HCT116 (cell line): ENCODE results near the gene GALR2. TPM values are rescaled to one million over a fixed set of nuclear protein-coding genes. Genes with fewer than 3 reads are reported as not detected.

Experiments
- ATAC-seq: fragments of 200-7000 bp; cut with Tn5 transposase; 2 replicates; pipeline ENCODE4 v1.9.1; 2020; ENCODE audit warnings: mild to moderate bottlenecking, moderate library complexity
- BruUV-seq: library from RNA; stranded (reverse); fragments of 400-500 nt; replicated peaks from 2 replicates; lab custom pipeline; 2021; lab: Mats Ljungman, UMichigan
- CTCF ChIA-PET: fragments of 300-600 bp; sonication (Branson Sonifier 250); formaldehyde crosslinking; loops from one replicate; lab custom pipeline; 2021; ENCODE audit warnings: antibody characterized with exemption; lab: Charles Lee
- POLR2A ChIA-PET: fragments of 300-600, 350-600 bp; sonication (Branson Sonifier 250); formaldehyde crosslinking; loops from one replicate; lab custom pipeline; 2021; ENCODE audit warnings: antibody characterized with exemption; lab: Charles Lee
- RAD21 ChIA-PET, 2 experiments: fragments of 300-600 bp; sonication (Branson Sonifier 250); formaldehyde crosslinking; loops; one replicate each; lab custom pipeline; 2023; ENCODE audit warnings: low total read pairs in 2 of 2; ENCODE audit not compliant: uncharacterized antibody in 2 of 2, unreplicated experiment in 2 of 2, low non-redundant PET in 1 of 2; lab: Charles Lee
- DNase-seq: peaks from one replicate; pipeline ENCODE4 v3.0.0-alpha.2; 2010; ENCODE audit warnings: low read depth, low spot score
- H2AFZ ChIP-seq: fragments of 200-600 bp; shearing (Covaris generic), sonication (generic); 2 replicates; pipeline ENCODE4 v1.6.1; 2017; ENCODE audit warnings: low read depth, mixed run types, mixed read lengths, antibody characterized with exemption, low read length; ENCODE audit not compliant: poor library complexity, severe bottlenecking
- H3K27ac ChIP-seq: 2 replicates; pipeline ENCODE4 v1.5.1; 2012; ENCODE audit warnings: low read depth, low read length
- H3K27me3 ChIP-seq: fragments of 200-600 bp; sonication (generic); 2 replicates; pipeline ENCODE4 v1.6.1; 2016; ENCODE audit warnings: mixed run types, low read length, mixed read lengths; ENCODE audit not compliant: insufficient read depth
- H3K36me3 ChIP-seq, 2 experiments: fragments of 200-500 bp in 1 of 2; fragments of 200-600 bp in 1 of 2; sonication (Bioruptor generic) in 1 of 2; sonication (generic) in 1 of 2; 2 replicates each; pipeline versions ENCODE4 v1.5.1 to v1.6.1; 2014 to 2016; ENCODE audit warnings: low read length in 2 of 2, inconsistent platforms in 1 of 2, mixed read lengths in 1 of 2, mixed run types in 1 of 2; ENCODE audit not compliant: insufficient read depth in 2 of 2, control insufficient read depth in 1 of 2
- H3K4me1 ChIP-seq, 2 experiments: fragments of 200-600 bp in 1 of 2; sonication (generic) in 1 of 2; 2 replicates each; pipeline versions ENCODE4 v1.5.1 to v1.6.1; 2012 to 2017; ENCODE audit warnings: low read length in 2 of 2, inconsistent platforms in 1 of 2, mild to moderate bottlenecking in 1 of 2, mixed read lengths in 1 of 2, mixed run types in 1 of 2, moderate library complexity in 1 of 2; ENCODE audit not compliant: insufficient read depth in 2 of 2, control insufficient read depth in 1 of 2
- H3K4me2 ChIP-seq: fragments of 200-600 bp; sonication (generic); 2 replicates; pipeline ENCODE4 v1.6.1; 2017; ENCODE audit warnings: mixed run types, low read length, mixed read lengths
- H3K4me3 ChIP-seq, 2 experiments: fragments of 200-600 bp in 1 of 2; sonication (generic) in 1 of 2; replicated peaks in 1 of 2; 2 replicates each; pipeline ENCODE4 v1.5.1; 2011 to 2016; ENCODE audit warnings: low read length in 2 of 2, control low read depth in 1 of 2, low read depth in 1 of 2, mild to moderate bottlenecking in 1 of 2, mixed read lengths in 1 of 2, mixed run types in 1 of 2
- H3K79me2 ChIP-seq: fragments of 200-600 bp; sonication (generic); 2 replicates; pipeline ENCODE4 v1.6.1; 2017; ENCODE audit warnings: mild to moderate bottlenecking, mixed run types, low read length, moderate library complexity, mixed read lengths; ENCODE audit not compliant: insufficient read depth
- H3K9ac ChIP-seq: fragments of 200-600 bp; sonication (generic); 2 replicates; pipeline ENCODE4 v1.6.1; 2016; ENCODE audit warnings: low read length, mixed read lengths
- H3K9me2 ChIP-seq: fragments of 200-600 bp; sonication (generic), shearing (Covaris generic); 2 replicates; pipeline ENCODE4 v1.6.1; 2017; ENCODE audit warnings: mixed run types, mild to moderate bottlenecking, moderate library complexity; ENCODE audit not compliant: insufficient read depth
- H3K9me3 ChIP-seq, 2 experiments: fragments of 200-500 bp in 1 of 2; fragments of 200-600 bp in 1 of 2; sonication (Bioruptor generic) in 1 of 2; sonication (generic) in 1 of 2; 2 replicates each; pipeline ENCODE4 v1.6.1; 2014 to 2017; ENCODE audit warnings: low read length in 2 of 2, mixed read lengths in 2 of 2, inconsistent platforms in 1 of 2, low read depth in 1 of 2, mild to moderate bottlenecking in 1 of 2, mixed run types in 1 of 2, moderate library complexity in 1 of 2; ENCODE audit not compliant: control insufficient read depth in 1 of 2, insufficient read depth in 1 of 2
- H4K20me1 ChIP-seq: fragments of 200-600 bp; sonication (generic), shearing (Covaris generic); 2 replicates; pipeline ENCODE4 v1.6.1; 2017; ENCODE audit warnings: mixed run types, mild to moderate bottlenecking, moderate library complexity; ENCODE audit not compliant: insufficient read depth
- ATF3 ChIP-seq: IDR thresholded peaks from 2 replicates; pipeline ENCODE4 v1.6.1; 2012
- CBX3 ChIP-seq: IDR thresholded peaks from 2 replicates; pipeline ENCODE4 v1.6.1; 2012; ENCODE audit warnings: low read depth
- CTCF ChIP-seq, 3 experiments: fragments of 200-600 bp in 1 of 3; sonication (generic) in 1 of 3; IDR thresholded peaks in 2 of 3; conservative IDR thresholded peaks in 1 of 3; 2 replicates each; pipeline ENCODE4 v1.5.1; 2012 to 2017; ENCODE audit warnings: low read depth in 2 of 3, low read length in 2 of 3, antibody characterized with exemption in 1 of 3, borderline replicate concordance in 1 of 3, control low read depth in 1 of 3, mild to moderate bottlenecking in 1 of 3, mixed read lengths in 1 of 3, mixed run types in 1 of 3, moderate library complexity in 1 of 3; ENCODE audit not compliant: insufficient read depth in 1 of 3
- EGR1 ChIP-seq: IDR thresholded peaks from 2 replicates; pipeline ENCODE4 v1.6.1; 2012; ENCODE audit warnings: low read depth
- ELF1 ChIP-seq: IDR thresholded peaks from 2 replicates; pipeline ENCODE4 v1.6.1; 2012; ENCODE audit warnings: low read depth, borderline replicate concordance
- EZH2 ChIP-seq: fragments of 200-600 bp; sonication (generic); IDR thresholded peaks from 2 replicates; pipeline ENCODE4 v1.6.1; 2017; ENCODE audit warnings: antibody characterized with exemption, mixed run types
- EZH2phosphoT487 ChIP-seq: fragments of 200-600 bp; IDR thresholded peaks from 2 replicates; pipeline ENCODE4 v1.6.1; 2018; ENCODE audit warnings: antibody characterized with exemption, borderline replicate concordance
- FOSL1 ChIP-seq: IDR thresholded peaks from 2 replicates; pipeline ENCODE4 v1.6.1; 2012; ENCODE audit warnings: low read depth
- JUND ChIP-seq: IDR thresholded peaks from 2 replicates; pipeline ENCODE4 v1.6.1; 2012
- MAX ChIP-seq: IDR thresholded peaks from 2 replicates; pipeline ENCODE4 v1.6.1; 2012
- POLR2A ChIP-seq: IDR thresholded peaks from 2 replicates; pipeline ENCODE4 v1.7.0; 2011; ENCODE audit warnings: borderline replicate concordance; ENCODE audit not compliant: insufficient read depth, insufficient read length; ENCODE audit errors: extremely low read depth
- POLR2AphosphoS5 ChIP-seq: IDR thresholded peaks from 2 replicates; pipeline ENCODE4 v1.6.1; 2011; ENCODE audit warnings: mild to moderate bottlenecking, low read depth, low read length, moderate library complexity
- RAD21 ChIP-seq: IDR thresholded peaks from 2 replicates; pipeline ENCODE4 v1.6.1; 2012; ENCODE audit warnings: low read depth, mild to moderate bottlenecking
- REST ChIP-seq: IDR thresholded peaks from 2 replicates; pipeline ENCODE4 v1.6.1; 2012; ENCODE audit warnings: low read depth
- SP1 ChIP-seq: IDR thresholded peaks from 2 replicates; pipeline ENCODE4 v1.6.1; 2012; ENCODE audit warnings: low read depth
- SRF ChIP-seq: IDR thresholded peaks from 2 replicates; pipeline ENCODE4 v1.6.1; 2012; ENCODE audit warnings: low read depth
- YY1 ChIP-seq: IDR thresholded peaks from 2 replicates; pipeline ENCODE4 v1.6.1; 2011; ENCODE audit warnings: low read length, low read depth, moderate library complexity, mild to moderate bottlenecking; ENCODE audit not compliant: insufficient replicate concordance; ENCODE audit errors: extremely low read depth
- ZBTB33 ChIP-seq: IDR thresholded peaks from 2 replicates; pipeline ENCODE4 v1.6.1; 2011; ENCODE audit warnings: mild to moderate bottlenecking, low read length, moderate library complexity; ENCODE audit not compliant: insufficient replicate concordance; ENCODE audit errors: extremely low read depth
- ZNF274 ChIP-seq: fragments of 200-500 bp; sonication (Bioruptor generic); IDR thresholded peaks from 2 replicates; pipeline ENCODE4 v1.6.1; 2014; ENCODE audit warnings: mild to moderate bottlenecking, low read depth, low read length, inconsistent platforms
- intact Hi-C: fragments of 100-400 bp; cut with micrococcal nuclease; formaldehyde crosslinking; loops from 2 replicates; pipeline ENCODE4 v1.10.0; 2022
- total RNA-seq: library from RNA; stranded (reverse); gene quantifications from one replicate; pipeline ENCODE4 v1.2.1, GENCODE V29; 2021; ENCODE audit not compliant: unreplicated experiment

Gene GALR2
- total RNA-seq, 1 experiment from 2014 or later, result 0.27 TPM

- no peaks in the 10 kb centered on the region for H3K9me2 ChIP-seq
- ATAC-seq (no peak), DNase-seq (no peak)
- H3K9ac ChIP-seq, result no peak overlapping the region
- peaks cover 11 to 18% of the 10 kb centered on the region in 2 experiments for H3K4me1 ChIP-seq
- BruUV-seq, result no TSS peak
- H3K27me3 ChIP-seq, result peaks cover 8% of the 10 kb centered on the region; the same call in 1 of the 2 replicates
- no peak overlapping the region for H2AFZ ChIP-seq
- intact Hi-C loops, result no loop called here
- no peaks in the 10 kb centered on the region; the same call in 1 of the 2 replicates for H4K20me1 ChIP-seq
- POLR2A ChIA-PET, result no interaction called here
- RAD21 ChIA-PET, result no interaction called here
- TF ChIP-seq POLR2A (no peak), REST (no peak), MAX (no peak), CTCF (IDR thresholded peaks at IDR 0.05 in 2 of 3, conservative IDR thresholded peaks at IDR 0.05 in 1 of 3; ENCODE audit: borderline replicate concordance in 1 of 3, insufficient read depth in 1 of 3, low read depth in 2 of 3, low read length in 2 of 3) (no peak), CBX3 (no peak), RAD21 (no peak), FOSL1 (no peak), SP1 (no peak), POLR2AphosphoS5 (no peak), ZNF274 (no peak), EZH2 (no peak), ZBTB33 (no peak), EZH2phosphoT487 (no peak), YY1 (no peak), SRF (no peak), EGR1 (no peak), JUND (no peak), ELF1 (no peak), ATF3 (no peak)
- no peaks in the 10 kb centered on the region for H3K36me3 ChIP-seq
- H3K4me3 ChIP-seq, result no peak overlapping the region
- CTCF ChIA-PET, result no interaction called here
- H3K79me2 ChIP-seq, result peaks cover 23% of the 10 kb centered on the region
- H3K4me2 ChIP-seq, result no peak overlapping the region
- no peaks in the 10 kb centered on the region for H3K9me3 ChIP-seq
- no peak overlapping the region for H3K27ac ChIP-seq
Observed at GRCh38 chr17:76075364-76076145, 974 bp downstream of the GALR2 start.
